Natural killer cell (primary cell): ENCODE data around the gene MACROD2. TPM values are rescaled to one million over a fixed set of nuclear protein-coding genes. Genes with fewer than 3 reads are reported as not detected.

Experiments
- ATAC-seq, 3 donors: fragments of 150-1000 bp in 2 of 3; fragments of 200-7000 bp in 1 of 3; cut with Tn5 transposase; 1 replicate in 1 of 3; 2 replicates in 2 of 3; pipeline ENCODE4 v1.10.0; 2021; ENCODE audit warnings: mild to moderate bottlenecking in 2 of 3, moderate library complexity in 2 of 3
- DNase-seq, 2 donors: peaks; one replicate each; pipeline versions ENCODE4 v3.0.0 to v3.0.0-alpha.2; 2013 to 2021; ENCODE audit warnings: mixed read lengths in 1 of 2
- H3K27ac ChIP-seq: one replicate; pipeline ENCODE4 v1.5.1; 2013; ENCODE audit warnings: mild to moderate bottlenecking, low read length
- H3K27me3 ChIP-seq: one replicate; pipeline ENCODE4 v1.6.1; 2013; ENCODE audit warnings: low read length; ENCODE audit not compliant: control insufficient read depth, insufficient read depth
- H3K36me3 ChIP-seq: one replicate; pipeline ENCODE4 v1.6.1; 2013; ENCODE audit warnings: low read length; ENCODE audit not compliant: control insufficient read depth, insufficient read depth
- H3K4me1 ChIP-seq: one replicate; pipeline ENCODE4 v1.6.1; 2013; ENCODE audit warnings: low read length; ENCODE audit not compliant: control insufficient read depth, insufficient read depth
- H3K4me3 ChIP-seq: one replicate; pipeline ENCODE4 v1.5.1; 2013; ENCODE audit warnings: low read length
- H3K9me3 ChIP-seq: one replicate; pipeline ENCODE4 v1.6.1; 2013; ENCODE audit warnings: low read length; ENCODE audit not compliant: control insufficient read depth, insufficient read depth
- H3K27ac Mint-ChIP-seq, 2 donors: one replicate each; pipeline ENCODE4 v1.8.0; 2022; ENCODE audit warnings: mild to moderate bottlenecking in 2 of 2, mixed read lengths in 2 of 2, moderate library complexity in 1 of 2
- H3K27me3 Mint-ChIP-seq, 2 donors: one replicate each; pipeline ENCODE4 v1.8.0; 2022; ENCODE audit warnings: low read depth in 2 of 2, mixed read lengths in 2 of 2
- H3K36me3 Mint-ChIP-seq: one replicate; pipeline ENCODE4 v1.8.0; 2022; ENCODE audit warnings: mixed read lengths
- H3K4me1 Mint-ChIP-seq, 2 donors: one replicate each; pipeline ENCODE4 v1.8.0; 2022; ENCODE audit warnings: mixed read lengths in 2 of 2
- H3K4me3 Mint-ChIP-seq: one replicate; pipeline ENCODE4 v1.8.0; 2022; ENCODE audit warnings: mild to moderate bottlenecking, moderate library complexity, mixed read lengths
- H3K9me3 Mint-ChIP-seq, 2 donors: one replicate each; pipeline ENCODE4 v1.8.0; 2022; ENCODE audit warnings: mixed read lengths in 2 of 2
- WGBS: methylation state at CpG from one replicate; pipeline ENCODE4 v1.1.7; 2013; ENCODE audit warnings: missing lambda C conversion rate; ENCODE audit not compliant: insufficient coverage; 5-methylcytosine and 5-hydroxymethylcytosine counted together
- intact Hi-C: fragments of 100-400 bp; cut with micrococcal nuclease; formaldehyde crosslinking; loops from one replicate; pipeline ENCODE4 v1.14.2; 2022
- total RNA-seq, 4 donors: library from RNA; stranded (reverse); fragments of 120-200 nt in 1 of 4; gene quantifications; one replicate each; pipeline versions ENCODE4 v1.2.3 to v1.2.4, GENCODE V29; 2013 to 2022
- TF ChIP-seq, protein P1 (sequence below): fragments of 200-600 bp; IDR thresholded peaks from one replicate; pipeline ENCODE4 v1.8.0; 2022; ENCODE audit warnings: antibody characterized with exemption

MACROD2 gene
- total RNA-seq, 3 donors from 2014 or later (not counting 1 experiment from before 2014, with no cell fraction given) = 0.19 to 0.88 TPM; not detected in 1

GRCh38 chr20:14069796-14070195 lies 74.5 kb downstream of the MACROD2 start:
- TF ChIP-seq, protein P1, sequence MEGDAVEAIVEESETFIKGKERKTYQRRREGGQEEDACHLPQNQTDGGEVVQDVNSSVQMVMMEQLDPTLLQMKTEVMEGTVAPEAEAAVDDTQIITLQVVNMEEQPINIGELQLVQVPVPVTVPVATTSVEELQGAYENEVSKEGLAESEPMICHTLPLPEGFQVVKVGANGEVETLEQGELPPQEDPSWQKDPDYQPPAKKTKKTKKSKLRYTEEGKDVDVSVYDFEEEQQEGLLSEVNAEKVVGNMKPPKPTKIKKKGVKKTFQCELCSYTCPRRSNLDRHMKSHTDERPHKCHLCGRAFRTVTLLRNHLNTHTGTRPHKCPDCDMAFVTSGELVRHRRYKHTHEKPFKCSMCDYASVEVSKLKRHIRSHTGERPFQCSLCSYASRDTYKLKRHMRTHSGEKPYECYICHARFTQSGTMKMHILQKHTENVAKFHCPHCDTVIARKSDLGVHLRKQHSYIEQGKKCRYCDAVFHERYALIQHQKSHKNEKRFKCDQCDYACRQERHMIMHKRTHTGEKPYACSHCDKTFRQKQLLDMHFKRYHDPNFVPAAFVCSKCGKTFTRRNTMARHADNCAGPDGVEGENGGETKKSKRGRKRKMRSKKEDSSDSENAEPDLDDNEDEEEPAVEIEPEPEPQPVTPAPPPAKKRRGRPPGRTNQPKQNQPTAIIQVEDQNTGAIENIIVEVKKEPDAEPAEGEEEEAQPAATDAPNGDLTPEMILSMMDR = no peak
- intact Hi-C loops = no loop called here
- ATAC-seq = no peak

GRCh38 chr20:14093652-14094051 lies 98.3 kb downstream of the MACROD2 start:
- Mint-ChIP-seq H3K27me3 (no peaks in the 10 kb centered on the region), H3K9me3 (peaks cover 5 to 8% of the 10 kb centered on the region in 2 donors), H3K4me3 (no peak overlapping the region), H3K4me1 (no peaks in the 10 kb centered on the region), H3K27ac (no peak overlapping the region), H3K36me3 (no peaks in the 10 kb centered on the region)
- ATAC-seq (no peak), DNase-seq (no peak)
- H3K9me3 ChIP-seq = no peaks in the 10 kb centered on the region
- H3K4me1 ChIP-seq = no peaks in the 10 kb centered on the region
- 73% methylated on average over 1 of the region's 1 CpG for WGBS
- TF ChIP-seq, protein P1 = no peak
- H3K4me3 ChIP-seq = no peak overlapping the region
- no peaks in the 10 kb centered on the region for H3K27me3 ChIP-seq
- no peak overlapping the region for H3K27ac ChIP-seq
- no peaks in the 10 kb centered on the region for H3K36me3 ChIP-seq
- intact Hi-C loops = no loop called here

More at GRCh38 chr20:14069796-14070195, 74.5 kb downstream of the MACROD2 start:
- Histone ChIP-seq H3K36me3 (no peaks in the 10 kb centered on the region), H3K27me3 (no peaks in the 10 kb centered on the region), H3K4me1 (no peaks in the 10 kb centered on the region), H3K27ac (no peak overlapping the region), H3K4me3 (no peak overlapping the region), H3K9me3 (no peaks in the 10 kb centered on the region)
- H3K4me1 Mint-ChIP-seq = no peaks in the 10 kb centered on the region
- no peaks in the 10 kb centered on the region for H3K27me3 Mint-ChIP-seq
- H3K9me3 Mint-ChIP-seq = peaks cover 0 to 3% of the 10 kb centered on the region in 2 donors
- DNase-seq = no peak
- no peak overlapping the region for H3K27ac Mint-ChIP-seq
- 88% methylated on average over 5 of the region's 5 CpGs for WGBS
- no peaks in the 10 kb centered on the region for H3K36me3 Mint-ChIP-seq
- H3K4me3 Mint-ChIP-seq = no peak overlapping the region

GRCh38 chr20:14098261-14098660 lies 102.9 kb downstream of the MACROD2 start:
- no peaks in the 10 kb centered on the region for H3K36me3 ChIP-seq
- no peak for DNase-seq
- 80% methylated on average over 1 of the region's 1 CpG for WGBS
- H3K4me1 ChIP-seq = no peaks in the 10 kb centered on the region
- no peaks in the 10 kb centered on the region for H3K9me3 ChIP-seq
- TF ChIP-seq, protein P1 = no peak
- H3K27ac ChIP-seq = no peak overlapping the region
- Mint-ChIP-seq H3K4me3 (no peak overlapping the region), H3K36me3 (no peaks in the 10 kb centered on the region), H3K9me3 (peaks cover 2 to 3% of the 10 kb centered on the region in 2 donors), H3K27ac (no peak overlapping the region), H3K4me1 (no peaks in the 10 kb centered on the region), H3K27me3 (no peaks in the 10 kb centered on the region)
- H3K4me3 ChIP-seq = no peak overlapping the region
- H3K27me3 ChIP-seq = no peaks in the 10 kb centered on the region
- intact Hi-C loops = no loop called here
- no peak for ATAC-seq

- Mint-ChIP-seq H3K9me3 (peaks cover 13 to 19% of the 10 kb centered on the region in 2 donors), H3K4me1 (no peaks in the 10 kb centered on the region), H3K36me3 (no peaks in the 10 kb centered on the region), H3K4me3 (no peak overlapping the region), H3K27ac (no peak overlapping the region), H3K27me3 (no peaks in the 10 kb centered on the region)
- Histone ChIP-seq H3K9me3 (no peaks in the 10 kb centered on the region), H3K36me3 (no peaks in the 10 kb centered on the region), H3K27ac (no peak overlapping the region), H3K4me1 (no peaks in the 10 kb centered on the region), H3K4me3 (no peak overlapping the region), H3K27me3 (no peaks in the 10 kb centered on the region)
- TF ChIP-seq, protein P1 = no peak
- 73% methylated on average over 3 of the region's 3 CpGs for WGBS
- no peak for ATAC-seq
- no peak for DNase-seq
- intact Hi-C loops = no loop called here
Observed at GRCh38 chr20:14113416-14113815, 118.1 kb downstream of the MACROD2 start.
